Measurements from ENCODE around the gene EIF2D. TPM values are rescaled to one million over a fixed set of nuclear protein-coding genes. Genes with fewer than 3 reads are reported as not detected.
"Not testable (repeated sequence)": the region's sequence is repeated elsewhere in the genome, so short reads cannot be mapped to it uniquely, and the experiment has no call there.

EIF2D gene
- total and polyA plus RNA-seq, 9 of the 15 experiments (the other 6 are each of a cell fraction or from before 2014, with no cell fraction given), result 81.1 to 138 (median 93.9) TPM

DNA sequence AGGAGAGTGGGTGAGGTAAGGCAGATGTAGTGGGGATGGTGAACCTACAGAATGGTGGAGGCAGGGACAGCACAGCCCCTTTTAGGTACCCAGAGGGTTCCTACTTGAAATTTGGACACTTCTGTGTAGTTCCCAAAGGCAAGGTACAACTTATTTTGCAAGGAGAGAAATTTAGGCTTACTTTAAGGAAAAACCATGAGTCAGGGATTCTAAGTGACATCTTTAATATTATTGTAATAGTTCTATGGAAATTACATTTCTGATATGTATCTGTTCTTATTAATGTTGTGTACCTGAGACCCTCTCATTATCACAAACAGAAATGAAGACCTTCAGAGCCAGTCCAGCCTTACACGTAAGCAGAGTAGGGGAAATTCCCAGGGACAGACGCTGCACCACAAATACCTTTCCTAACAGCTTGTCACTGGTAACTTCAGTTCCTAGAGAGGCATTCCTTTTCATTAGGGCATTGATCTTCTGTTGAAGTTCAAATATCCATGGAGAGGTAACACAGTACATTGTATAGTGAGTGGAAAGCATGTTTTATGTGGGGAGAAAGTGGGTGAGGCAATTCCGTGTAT is 30.9 kb upstream of the EIF2D start (continued):
- TF ChIP-seq ZBTB8A (IDR thresholded peaks at IDR 0.05; ENCODE audit: partially characterized antibody), result no peak
- TF ChIP-seq MAFK (IDR thresholded peaks at IDR 0.05; ENCODE audit: low read length), result peak; percentile 13; the same call in 1 of the 2 replicates
- TF ChIP-seq, protein P1, sequence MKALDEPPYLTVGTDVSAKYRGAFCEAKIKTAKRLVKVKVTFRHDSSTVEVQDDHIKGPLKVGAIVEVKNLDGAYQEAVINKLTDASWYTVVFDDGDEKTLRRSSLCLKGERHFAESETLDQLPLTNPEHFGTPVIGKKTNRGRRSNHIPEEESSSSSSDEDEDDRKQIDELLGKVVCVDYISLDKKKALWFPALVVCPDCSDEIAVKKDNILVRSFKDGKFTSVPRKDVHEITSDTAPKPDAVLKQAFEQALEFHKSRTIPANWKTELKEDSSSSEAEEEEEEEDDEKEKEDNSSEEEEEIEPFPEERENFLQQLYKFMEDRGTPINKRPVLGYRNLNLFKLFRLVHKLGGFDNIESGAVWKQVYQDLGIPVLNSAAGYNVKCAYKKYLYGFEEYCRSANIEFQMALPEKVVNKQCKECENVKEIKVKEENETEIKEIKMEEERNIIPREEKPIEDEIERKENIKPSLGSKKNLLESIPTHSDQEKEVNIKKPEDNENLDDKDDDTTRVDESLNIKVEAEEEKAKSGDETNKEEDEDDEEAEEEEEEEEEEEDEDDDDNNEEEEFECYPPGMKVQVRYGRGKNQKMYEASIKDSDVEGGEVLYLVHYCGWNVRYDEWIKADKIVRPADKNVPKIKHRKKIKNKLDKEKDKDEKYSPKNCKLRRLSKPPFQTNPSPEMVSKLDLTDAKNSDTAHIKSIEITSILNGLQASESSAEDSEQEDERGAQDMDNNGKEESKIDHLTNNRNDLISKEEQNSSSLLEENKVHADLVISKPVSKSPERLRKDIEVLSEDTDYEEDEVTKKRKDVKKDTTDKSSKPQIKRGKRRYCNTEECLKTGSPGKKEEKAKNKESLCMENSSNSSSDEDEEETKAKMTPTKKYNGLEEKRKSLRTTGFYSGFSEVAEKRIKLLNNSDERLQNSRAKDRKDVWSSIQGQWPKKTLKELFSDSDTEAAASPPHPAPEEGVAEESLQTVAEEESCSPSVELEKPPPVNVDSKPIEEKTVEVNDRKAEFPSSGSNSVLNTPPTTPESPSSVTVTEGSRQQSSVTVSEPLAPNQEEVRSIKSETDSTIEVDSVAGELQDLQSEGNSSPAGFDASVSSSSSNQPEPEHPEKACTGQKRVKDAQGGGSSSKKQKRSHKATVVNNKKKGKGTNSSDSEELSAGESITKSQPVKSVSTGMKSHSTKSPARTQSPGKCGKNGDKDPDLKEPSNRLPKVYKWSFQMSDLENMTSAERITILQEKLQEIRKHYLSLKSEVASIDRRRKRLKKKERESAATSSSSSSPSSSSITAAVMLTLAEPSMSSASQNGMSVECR (CRISPR knock-in tag; IDR thresholded peaks at IDR 0.05), result 0 out of 2 replicates have a peak, but pooled peaks have one; percentile 25
- no peak for TF ChIP-seq NUFIP1 (IDR thresholded peaks at IDR 0.05; ENCODE audit: partially characterized antibody)
- no peak for TF ChIP-seq FOXA3 (CRISPR knock-in tag; conservative IDR thresholded peaks at IDR 0.05 in 1 of 2, IDR thresholded peaks at IDR 0.05 in 1 of 2)
- no peak for TF ChIP-seq ZBTB17 (CRISPR knock-in tag; IDR thresholded peaks at IDR 0.05)
- TF ChIP-seq HOXB6 (CRISPR knock-in tag; IDR thresholded peaks at IDR 0.05; ENCODE audit: borderline replicate concordance), result no peak
- no peak for TF ChIP-seq ZFP1 (CRISPR knock-in tag; IDR thresholded peaks at IDR 0.05)
- no peak for TF ChIP-seq TEAD1 (CRISPR knock-in tag; IDR thresholded peaks at IDR 0.05)
- TF ChIP-seq ZNF197 (CRISPR knock-in tag; IDR thresholded peaks at IDR 0.05; ENCODE audit: low read depth), result no peak
- TF ChIP-seq, protein P2, sequence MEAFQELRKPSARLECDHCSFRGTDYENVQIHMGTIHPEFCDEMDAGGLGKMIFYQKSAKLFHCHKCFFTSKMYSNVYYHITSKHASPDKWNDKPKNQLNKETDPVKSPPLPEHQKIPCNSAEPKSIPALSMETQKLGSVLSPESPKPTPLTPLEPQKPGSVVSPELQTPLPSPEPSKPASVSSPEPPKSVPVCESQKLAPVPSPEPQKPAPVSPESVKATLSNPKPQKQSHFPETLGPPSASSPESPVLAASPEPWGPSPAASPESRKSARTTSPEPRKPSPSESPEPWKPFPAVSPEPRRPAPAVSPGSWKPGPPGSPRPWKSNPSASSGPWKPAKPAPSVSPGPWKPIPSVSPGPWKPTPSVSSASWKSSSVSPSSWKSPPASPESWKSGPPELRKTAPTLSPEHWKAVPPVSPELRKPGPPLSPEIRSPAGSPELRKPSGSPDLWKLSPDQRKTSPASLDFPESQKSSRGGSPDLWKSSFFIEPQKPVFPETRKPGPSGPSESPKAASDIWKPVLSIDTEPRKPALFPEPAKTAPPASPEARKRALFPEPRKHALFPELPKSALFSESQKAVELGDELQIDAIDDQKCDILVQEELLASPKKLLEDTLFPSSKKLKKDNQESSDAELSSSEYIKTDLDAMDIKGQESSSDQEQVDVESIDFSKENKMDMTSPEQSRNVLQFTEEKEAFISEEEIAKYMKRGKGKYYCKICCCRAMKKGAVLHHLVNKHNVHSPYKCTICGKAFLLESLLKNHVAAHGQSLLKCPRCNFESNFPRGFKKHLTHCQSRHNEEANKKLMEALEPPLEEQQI (IDR thresholded peaks at IDR 0.05), result no peak
- no peak for TF ChIP-seq RUNX1 (IDR thresholded peaks at IDR 0.05; ENCODE audit: low read depth)

DNA sequence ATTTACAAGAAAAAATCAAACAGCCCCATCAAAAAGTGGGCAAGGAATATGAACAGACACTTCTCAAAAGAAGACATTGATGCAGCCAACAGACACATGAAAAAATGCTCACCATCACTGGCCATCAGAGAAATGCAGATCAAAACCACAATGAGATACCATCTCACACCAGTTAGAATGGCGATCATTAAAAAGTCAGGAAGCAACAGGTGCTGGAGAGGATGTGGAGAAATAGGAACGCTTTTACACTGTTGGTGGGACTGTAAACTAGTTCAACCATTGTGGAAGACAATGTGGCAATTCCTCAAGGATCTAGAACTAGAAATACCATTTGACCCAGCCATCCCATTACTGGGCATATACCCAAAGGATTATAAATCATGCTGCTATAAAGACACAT is 29.8 kb upstream of the EIF2D start:
- BruUV-seq (replicated peaks); H3K9me3 ChIP-seq (replicated peaks; ENCODE audit: control insufficient read depth, insufficient read depth, low read depth, low read length); H3K27ac ChIP-seq (ENCODE audit: extremely low read depth, low read depth, low read length); CTCF ChIA-PET (ENCODE audit: low intra/inter-chr PET ratio); H4K20me1 ChIP-seq (replicated peaks; ENCODE audit: control insufficient read depth, insufficient read depth, low read length); H3K9ac ChIP-seq (ENCODE audit: insufficient read depth in 1 of 2, low read depth in 2 of 2, low read length in 2 of 2); H3K4me3 ChIP-seq; intact Hi-C loops (cut with micrococcal nuclease); H2AFZ ChIP-seq (ENCODE audit: low read depth, low read length); DNase-seq (ENCODE audit: extremely low read depth in 1 of 4, low spot score in 3 of 4); H3K4me2 ChIP-seq (ENCODE audit: insufficient read depth, low read length); ATAC-seq; POLR2A ChIA-PET; H3K4me1 ChIP-seq (replicated peaks in 1 of 2; ENCODE audit: control insufficient read depth in 2 of 2, insufficient read depth in 2 of 2, low read length in 2 of 2); FAIRE-seq; in situ Hi-C loops (cut with MboI); H3K9me1 ChIP-seq (ENCODE audit: control insufficient read depth, insufficient read depth, low read length); H3K27me3 ChIP-seq (ENCODE audit: control insufficient read depth in 2 of 2, insufficient read depth in 2 of 2, low read length in 2 of 2): not testable (repeated sequence)
- Histone ChIP-seq H3K36me3 (ENCODE audit: control insufficient read depth, insufficient read depth, low read length) (peaks cover 43% of the 10 kb centered on the region), H3K79me2 (ENCODE audit: control insufficient read depth, insufficient read depth, low read length) (peaks cover 28% of the 10 kb centered on the region)
- 71% methylated on average over 2 of the region's 2 CpGs for WGBS (ENCODE audit: insufficient coverage, low coverage, missing lambda C conversion rate)
